ENCODE results near the gene TNS3. TPM values are rescaled to one million over a fixed set of nuclear protein-coding genes. Genes with fewer than 3 reads are reported as not detected.

TNS3 gene
- total RNA-seq, 1 experiment from 2014 or later = 9.5 TPM

- TF ChIP-seq, protein P1, sequence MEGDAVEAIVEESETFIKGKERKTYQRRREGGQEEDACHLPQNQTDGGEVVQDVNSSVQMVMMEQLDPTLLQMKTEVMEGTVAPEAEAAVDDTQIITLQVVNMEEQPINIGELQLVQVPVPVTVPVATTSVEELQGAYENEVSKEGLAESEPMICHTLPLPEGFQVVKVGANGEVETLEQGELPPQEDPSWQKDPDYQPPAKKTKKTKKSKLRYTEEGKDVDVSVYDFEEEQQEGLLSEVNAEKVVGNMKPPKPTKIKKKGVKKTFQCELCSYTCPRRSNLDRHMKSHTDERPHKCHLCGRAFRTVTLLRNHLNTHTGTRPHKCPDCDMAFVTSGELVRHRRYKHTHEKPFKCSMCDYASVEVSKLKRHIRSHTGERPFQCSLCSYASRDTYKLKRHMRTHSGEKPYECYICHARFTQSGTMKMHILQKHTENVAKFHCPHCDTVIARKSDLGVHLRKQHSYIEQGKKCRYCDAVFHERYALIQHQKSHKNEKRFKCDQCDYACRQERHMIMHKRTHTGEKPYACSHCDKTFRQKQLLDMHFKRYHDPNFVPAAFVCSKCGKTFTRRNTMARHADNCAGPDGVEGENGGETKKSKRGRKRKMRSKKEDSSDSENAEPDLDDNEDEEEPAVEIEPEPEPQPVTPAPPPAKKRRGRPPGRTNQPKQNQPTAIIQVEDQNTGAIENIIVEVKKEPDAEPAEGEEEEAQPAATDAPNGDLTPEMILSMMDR (conservative IDR thresholded peaks at IDR 0.05) = no peak
- H3K27ac ChIP-seq (ENCODE audit: insufficient read length, low read depth, low read length) = no peak overlapping the region
These were observed 37.9 kb upstream of the TNS3 start for GRCh38 chr7:47619806-47620205.

More at GRCh38 chr7:47619806-47620205, 37.9 kb upstream of the TNS3 start:
- no peak overlapping the region for H3K56ac ChIP-seq (ENCODE audit: insufficient read length, low read depth, low read length)
- H3K79me2 ChIP-seq (ENCODE audit: insufficient read depth, low read length) = no peaks in the 10 kb centered on the region
- no peak overlapping the region for H3K14ac ChIP-seq (ENCODE audit: insufficient read depth, low read length)
- H2BK12ac ChIP-seq (ENCODE audit: insufficient read length, low read depth, low read length) = no peak overlapping the region
- no peak overlapping the region for H2BK15ac ChIP-seq (ENCODE audit: low read depth, low read length)
- H3K4ac ChIP-seq (ENCODE audit: low read depth, low read length) = no peak overlapping the region
- no peak overlapping the region for H4K5ac ChIP-seq (ENCODE audit: insufficient read length, low read depth, low read length)
- H3K27ac Mint-ChIP-seq = no peak overlapping the region
- H3K9me3 Mint-ChIP-seq = no peaks in the 10 kb centered on the region
- no peak overlapping the region for H3K18ac ChIP-seq (ENCODE audit: insufficient read length, low read depth, low read length)
- H3K27me3 ChIP-seq (ENCODE audit: insufficient read depth, low read length) = no peaks in the 10 kb centered on the region
- no peak overlapping the region for H3K23ac ChIP-seq (ENCODE audit: insufficient read length, low read depth, low read length)
- no peak for DNase-seq
- no peak overlapping the region for H2BK5ac ChIP-seq (ENCODE audit: insufficient read length, low read length)
- H3K23me2 ChIP-seq (ENCODE audit: insufficient read length, low read depth, low read length, poor library complexity, severe bottlenecking) = no peaks in the 10 kb centered on the region
- H2BK20ac ChIP-seq (ENCODE audit: low read depth, low read length, poor library complexity, severe bottlenecking) = no peak overlapping the region
- H3K4me1 ChIP-seq (ENCODE audit: insufficient read depth, low read length) = peaks cover 2% of the 10 kb centered on the region; the same call in 1 of the 2 replicates
- H3K4me1 Mint-ChIP-seq = peaks cover 20 to 21% of the 10 kb centered on the region in 2 experiments
- no peaks in the 10 kb centered on the region for H3K36me3 Mint-ChIP-seq (ENCODE audit: insufficient read depth in 1 of 3, low read depth in 3 of 3)
- H3K9ac ChIP-seq (ENCODE audit: extremely low read depth, insufficient read length, low read length) = no peak overlapping the region
- peaks cover 11% of the 10 kb centered on the region for H3K27me3 Mint-ChIP-seq (ENCODE audit: low read depth)
- H4K8ac ChIP-seq (replicated peaks; ENCODE audit: insufficient read length, low read depth, low read length) = no peak overlapping the region
- H3K79me1 ChIP-seq (ENCODE audit: insufficient read depth, low read depth, low read length, poor library complexity, severe bottlenecking) = no peaks in the 10 kb centered on the region
- H4K20me1 ChIP-seq (ENCODE audit: control insufficient read depth, insufficient read depth, insufficient read length) = no peaks in the 10 kb centered on the region
- no peak overlapping the region for H3K4me2 ChIP-seq (ENCODE audit: insufficient read depth, insufficient read length, low read length)
- H2BK120ac ChIP-seq (ENCODE audit: low read depth, low read length, poor library complexity, severe bottlenecking) = no peak overlapping the region
- no peak overlapping the region for H2AFZ ChIP-seq (ENCODE audit: low read length)
- no peak overlapping the region for H2AK5ac ChIP-seq (ENCODE audit: insufficient read length, low read length)
- no peak overlapping the region for H3K4me3 Mint-ChIP-seq
- no peak overlapping the region for H3T11ph ChIP-seq (ENCODE audit: low read length)
- no peak overlapping the region for H4K91ac ChIP-seq (ENCODE audit: insufficient read length, low read depth, low read length)
- H3K9me3 ChIP-seq (ENCODE audit: control insufficient read depth, low read depth, low read length) = no peaks in the 10 kb centered on the region
